ENCODE results near the gene MOB2. TPM values are rescaled to one million over a fixed set of nuclear protein-coding genes. Genes with fewer than 3 reads are reported as not detected.

Gene MOB2
- total and polyA plus RNA-seq, 9 donors = 28.5 to 50.1 (median 32.0) TPM

GRCh38 chr11:1520209-1520662 is 33.7 kb upstream of the MOB2 start:
- Histone ChIP-seq H3K27ac (no peak overlapping the region), H3K4me3 (no peak overlapping the region), H3K4me1 (ENCODE audit: insufficient read depth) (peaks cover 16% of the 10 kb centered on the region), H3K9me3 (no peaks in the 10 kb centered on the region), H3K27me3 (no peaks in the 10 kb centered on the region), H3K36me3 (no peaks in the 10 kb centered on the region)
- no peak for TF ChIP-seq CTCF (IDR thresholded peaks at IDR 0.05)
- no peak for TF ChIP-seq POLR2A (IDR thresholded peaks at IDR 0.05)
- no peak for TF ChIP-seq EP300 (IDR thresholded peaks at IDR 0.05)
- intact Hi-C loops (cut with DNase I) = loop anchor here in 1 of 4 donors (5.0 kb wide), 1 partner anchor 318 kb away; no protein-coding TSS in a partner anchor
- no peak for DNase-seq
- WGBS, 3 donors = 37 to 57% (median 39%) methylated on average over 13 of the region's 13 CpGs

- TF ChIP-seq CTCF (IDR thresholded peaks at IDR 0.05) = no peak
- no peaks in the 10 kb centered on the region for H3K36me3 ChIP-seq
- H3K27ac ChIP-seq = no peak overlapping the region
- H3K9me3 ChIP-seq = no peaks in the 10 kb centered on the region
- peaks cover 17% of the 10 kb centered on the region for H3K4me1 ChIP-seq (ENCODE audit: insufficient read depth)
- WGBS, 3 donors = 92 to 94% (median 94%) methylated on average over 17 of the region's 17 CpGs
- DNase-seq = no peak
- intact Hi-C loops (cut with DNase I) = loop anchor here (5.0 to 10.0 kb wide), 3 partner anchors 62 to 317 kb away; partner anchors contain the start of gene TOLLIP (in 1 of the 4)
- H3K4me3 ChIP-seq = no peak overlapping the region
- no peaks in the 10 kb centered on the region for H3K27me3 ChIP-seq
Observed at GRCh38 chr11:1519028-1520010, 32.7 kb upstream of the MOB2 start.

GRCh38 chr11:1518301-1518700 is 31.7 kb upstream of the MOB2 start:
- Histone ChIP-seq H3K36me3 (no peaks in the 10 kb centered on the region), H3K4me3 (no peak overlapping the region), H3K27me3 (no peaks in the 10 kb centered on the region), H3K9me3 (no peaks in the 10 kb centered on the region), H3K27ac (no peak overlapping the region), H3K4me1 (ENCODE audit: insufficient read depth) (peaks cover 20% of the 10 kb centered on the region)
- no peak for TF ChIP-seq EP300 (IDR thresholded peaks at IDR 0.05)
- no peak for TF ChIP-seq CTCF (IDR thresholded peaks at IDR 0.05)
- TF ChIP-seq POLR2A (IDR thresholded peaks at IDR 0.05) = no peak
- intact Hi-C loops (cut with DNase I) = loop anchor here (5.0 to 10.0 kb wide), 3 partner anchors 61 to 316 kb away; partner anchors contain the start of gene TOLLIP (in 1 of the 4)
- peak in 1 of 5 donors; percentile 19 for DNase-seq
- 93 to 95% (median 95%) methylated on average over 23 of the region's 23 CpGs for WGBS, 3 donors

- intact Hi-C loops (cut with DNase I) = loop anchor here (2.0 to 10.0 kb wide), 4 partner anchors 60 to 315 kb away; partner anchors contain the start of gene TOLLIP (in 1 of the 4)
- Histone ChIP-seq H3K9me3 (no peaks in the 10 kb centered on the region), H3K36me3 (no peaks in the 10 kb centered on the region), H3K27me3 (no peaks in the 10 kb centered on the region), H3K27ac (no peak overlapping the region), H3K4me1 (ENCODE audit: insufficient read depth) (peaks cover 20% of the 10 kb centered on the region), H3K4me3 (no peak overlapping the region)
- TF ChIP-seq EP300 (IDR thresholded peaks at IDR 0.05) (no peak), CTCF (IDR thresholded peaks at IDR 0.05) (no peak), POLR2A (IDR thresholded peaks at IDR 0.05) (no peak)
- peak in 1 of 5 donors; percentile 9 for DNase-seq
- WGBS, 3 donors = 83 to 88% (median 84%) methylated on average over 28 of the region's 28 CpGs
Observed at GRCh38 chr11:1517117-1518005, 30.8 kb upstream of the MOB2 start.

All from ovary (tissue), 9 donors.